ENCODE measurements around the gene L2HGDH. TPM values are rescaled to one million over a fixed set of nuclear protein-coding genes. Genes with fewer than 3 reads are reported as not detected.
A peak's percentile ranks its signal among the peaks of the same experiment; 100 is the strongest.

L2HGDH gene
- total RNA-seq, 1 experiment from 2014 or later: 32.9 TPM

GRCh38 chr14:50242096-50242495 lies 69.9 kb downstream of the L2HGDH start:
- H3K27me3 ChIP-seq (ENCODE audit: low read length): no peaks in the 10 kb centered on the region
- no peak for DNase-seq

GRCh38 chr14:50237427-50237826 lies 74.6 kb downstream of the L2HGDH start:
- no peak for DNase-seq
- no peak overlapping the region for H2AFZ ChIP-seq (ENCODE audit: low read length)

More at GRCh38 chr14:50242096-50242495, 69.9 kb downstream of the L2HGDH start:
- no peak overlapping the region for H3K9ac ChIP-seq (ENCODE audit: low read length)
- H3K4me2 ChIP-seq (ENCODE audit: low read depth, low read length, poor library complexity, severe bottlenecking): no peak overlapping the region
- H3K27ac ChIP-seq (ENCODE audit: low read length): no peak overlapping the region
- no peaks in the 10 kb centered on the region for H3K9me3 ChIP-seq (ENCODE audit: low read length)
- no peak overlapping the region for H2AFZ ChIP-seq (ENCODE audit: low read length)
- no peaks in the 10 kb centered on the region for H3K9me2 ChIP-seq (replicated peaks; ENCODE audit: insufficient read depth, low read length)
- peaks cover 4% of the 10 kb centered on the region for H3K4me1 ChIP-seq (ENCODE audit: low read length)
- no peak overlapping the region for H3K4me3 ChIP-seq (ENCODE audit: low read length)
- no peaks in the 10 kb centered on the region for H4K20me1 ChIP-seq (ENCODE audit: insufficient read depth, low read depth, low read length)
- H3K79me2 ChIP-seq (ENCODE audit: low read length): no peaks in the 10 kb centered on the region
- H3K36me3 ChIP-seq (ENCODE audit: insufficient read depth, low read length): peaks cover 16% of the 10 kb centered on the region; the same call in 1 of the 2 replicates

GRCh38 chr14:50233951-50234250 lies 78.1 kb downstream of the L2HGDH start:
- Histone ChIP-seq H3K4me2 (ENCODE audit: low read depth, low read length, poor library complexity, severe bottlenecking) (no peak overlapping the region), H3K79me2 (ENCODE audit: low read length) (peaks cover 25% of the 10 kb centered on the region), H3K9ac (ENCODE audit: low read length) (no peak overlapping the region), H3K36me3 (ENCODE audit: insufficient read depth, low read length) (peaks cover under 1% of the 10 kb centered on the region; the same call in 1 of the 2 replicates), H3K27me3 (ENCODE audit: low read length) (no peaks in the 10 kb centered on the region), H3K27ac (ENCODE audit: low read length) (no peak overlapping the region), H3K9me2 (replicated peaks; ENCODE audit: insufficient read depth, low read length) (no peaks in the 10 kb centered on the region), H3K4me1 (ENCODE audit: low read length) (peaks cover 29% of the 10 kb centered on the region), H3K9me3 (ENCODE audit: low read length) (peaks cover 4% of the 10 kb centered on the region; the same call in 1 of the 2 replicates), H3K4me3 (ENCODE audit: low read length) (no peak overlapping the region), H2AFZ (ENCODE audit: low read length) (no peak overlapping the region), H4K20me1 (ENCODE audit: insufficient read depth, low read depth, low read length) (no peaks in the 10 kb centered on the region)
- DNase-seq: no peak

More at GRCh38 chr14:50237427-50237826, 74.6 kb downstream of the L2HGDH start:
- Histone ChIP-seq H3K4me2 (ENCODE audit: low read depth, low read length, poor library complexity, severe bottlenecking) (no peak overlapping the region), H4K20me1 (ENCODE audit: insufficient read depth, low read depth, low read length) (no peaks in the 10 kb centered on the region), H3K4me3 (ENCODE audit: low read length) (no peak overlapping the region), H3K9me3 (ENCODE audit: low read length) (peaks cover 4% of the 10 kb centered on the region; the same call in 1 of the 2 replicates), H3K27me3 (ENCODE audit: low read length) (no peaks in the 10 kb centered on the region), H3K9ac (ENCODE audit: low read length) (no peak overlapping the region), H3K36me3 (ENCODE audit: insufficient read depth, low read length) (no peaks in the 10 kb centered on the region), H3K9me2 (replicated peaks; ENCODE audit: insufficient read depth, low read length) (no peaks in the 10 kb centered on the region), H3K27ac (ENCODE audit: low read length) (no peak overlapping the region), H3K79me2 (ENCODE audit: low read length) (peaks cover 4% of the 10 kb centered on the region; the same call in 1 of the 2 replicates), H3K4me1 (ENCODE audit: low read length) (peaks cover 13% of the 10 kb centered on the region)

GRCh38 chr14:50233166-50233950 lies 78.7 kb downstream of the L2HGDH start:
- Histone ChIP-seq H3K27ac (ENCODE audit: low read length) (0 out of 2 replicates have a peak overlapping the region, but pooled peaks have one; percentile 17), H2AFZ (ENCODE audit: low read length) (no peak overlapping the region), H3K9me3 (ENCODE audit: low read length) (peaks cover 4% of the 10 kb centered on the region; the same call in 1 of the 2 replicates), H3K36me3 (ENCODE audit: insufficient read depth, low read length) (peaks cover 6% of the 10 kb centered on the region), H3K4me2 (ENCODE audit: low read depth, low read length, poor library complexity, severe bottlenecking) (peak overlapping the region; percentile 77), H3K9ac (ENCODE audit: low read length) (no peak overlapping the region), H3K4me3 (ENCODE audit: low read length) (no peak overlapping the region), H3K79me2 (ENCODE audit: low read length) (peaks cover 30% of the 10 kb centered on the region), H3K9me2 (replicated peaks; ENCODE audit: insufficient read depth, low read length) (no peaks in the 10 kb centered on the region), H4K20me1 (ENCODE audit: insufficient read depth, low read depth, low read length) (no peaks in the 10 kb centered on the region), H3K27me3 (ENCODE audit: low read length) (no peaks in the 10 kb centered on the region), H3K4me1 (ENCODE audit: low read length) (peaks cover 34% of the 10 kb centered on the region)
- DNase-seq: no peak

- peaks cover 7% of the 10 kb centered on the region for H3K36me3 ChIP-seq (ENCODE audit: insufficient read depth, low read length)
- H3K27me3 ChIP-seq (ENCODE audit: low read length): no peaks in the 10 kb centered on the region
- peak overlapping the region; percentile 79 for H3K4me3 ChIP-seq (ENCODE audit: low read length)
- H3K9me2 ChIP-seq (replicated peaks; ENCODE audit: insufficient read depth, low read length): no peaks in the 10 kb centered on the region
- peak overlapping the region; percentile 77 for H3K9ac ChIP-seq (ENCODE audit: low read length)
- peaks cover 30% of the 10 kb centered on the region for H3K4me1 ChIP-seq (ENCODE audit: low read length)
- H4K20me1 ChIP-seq (ENCODE audit: insufficient read depth, low read depth, low read length): no peaks in the 10 kb centered on the region
- H3K27ac ChIP-seq (ENCODE audit: low read length): peak overlapping the region; percentile 68
- H3K79me2 ChIP-seq (ENCODE audit: low read length): peaks cover 41% of the 10 kb centered on the region
- no peak for DNase-seq
- H3K4me2 ChIP-seq (ENCODE audit: low read depth, low read length, poor library complexity, severe bottlenecking): peak overlapping the region; percentile 77
- peaks cover 4% of the 10 kb centered on the region; the same call in 1 of the 2 replicates for H3K9me3 ChIP-seq (ENCODE audit: low read length)
- peak overlapping the region; percentile 99 for H2AFZ ChIP-seq (ENCODE audit: low read length)
These were observed 79.8 kb downstream of the L2HGDH start for GRCh38 chr14:50232276-50232642.

DNA sequence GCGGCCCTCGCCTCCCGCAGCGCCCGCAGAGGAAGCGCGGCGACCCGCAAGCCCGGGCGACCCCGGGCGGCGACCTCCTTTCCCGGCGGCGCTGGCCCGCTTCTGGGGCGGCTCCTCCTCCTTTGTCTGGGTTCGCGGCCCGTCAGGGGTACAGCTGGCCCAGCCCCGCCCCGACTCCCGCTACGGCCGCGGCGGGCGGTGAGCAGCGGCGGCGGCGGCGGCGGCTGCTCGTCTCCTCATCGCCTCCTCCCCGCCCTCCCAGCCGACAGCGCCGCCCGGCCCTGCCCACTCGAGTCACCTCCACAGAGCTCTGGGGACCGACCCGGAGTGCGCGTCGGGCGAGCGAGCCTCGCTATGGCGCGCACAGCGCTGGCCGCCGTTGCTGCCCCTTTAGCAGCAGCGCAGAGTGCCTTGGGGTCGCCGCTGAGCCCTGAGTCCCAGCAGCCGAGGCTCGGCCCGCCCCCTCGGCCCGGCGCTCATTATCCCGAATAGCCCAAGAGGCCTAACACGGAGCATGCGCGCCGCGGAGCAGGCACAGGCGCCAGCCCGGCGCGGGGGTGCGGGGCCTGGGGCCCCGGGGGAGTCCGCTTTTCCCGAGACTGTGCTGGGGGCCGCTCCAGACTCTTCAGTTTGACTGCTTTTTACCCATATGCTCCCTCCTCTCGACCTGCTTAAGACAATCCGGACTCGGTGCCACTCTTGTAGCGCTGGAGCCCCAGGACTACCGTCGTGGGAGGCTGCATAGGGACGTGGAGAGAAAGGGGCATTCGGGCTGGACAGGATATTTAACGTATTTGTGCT lies 80.4 kb downstream of the L2HGDH start, which contains the start of gene SOS2:
SOS2 (minus strand) TSS at position 104 of the 801 bp plus-strand sequence. CDS start 295 bp downstream, outside the sequence.
- peaks cover 33% of the 10 kb centered on the region for H3K4me1 ChIP-seq (ENCODE audit: low read length)
- H3K4me3 ChIP-seq (ENCODE audit: low read length): peak within 1 kb of the TSS; percentile 79
- H3K27ac ChIP-seq (ENCODE audit: low read length): peak within 1 kb of the TSS; percentile 68
- H2AFZ ChIP-seq (ENCODE audit: low read length): peak within 1 kb of the TSS; percentile 99
- no peaks in the 10 kb centered on the region for H3K27me3 ChIP-seq (ENCODE audit: low read length)
- H3K36me3 ChIP-seq (ENCODE audit: insufficient read depth, low read length): peaks cover 7% of the 10 kb centered on the region
- H3K9me3 ChIP-seq (ENCODE audit: low read length): peaks cover 4% of the 10 kb centered on the region; the same call in 1 of the 2 replicates
- peaks cover 47% of the 10 kb centered on the region for H3K79me2 ChIP-seq (ENCODE audit: low read length)
- peak; percentile 96 for DNase-seq
- peak within 1 kb of the TSS; percentile 77 for H3K9ac ChIP-seq (ENCODE audit: low read length)
- no peaks in the 10 kb centered on the region for H3K9me2 ChIP-seq (replicated peaks; ENCODE audit: insufficient read depth, low read length)
- H3K4me2 ChIP-seq (ENCODE audit: low read depth, low read length, poor library complexity, severe bottlenecking): peak within 1 kb of the TSS; percentile 82
- no peaks in the 10 kb centered on the region for H4K20me1 ChIP-seq (ENCODE audit: insufficient read depth, low read depth, low read length)

DNA sequence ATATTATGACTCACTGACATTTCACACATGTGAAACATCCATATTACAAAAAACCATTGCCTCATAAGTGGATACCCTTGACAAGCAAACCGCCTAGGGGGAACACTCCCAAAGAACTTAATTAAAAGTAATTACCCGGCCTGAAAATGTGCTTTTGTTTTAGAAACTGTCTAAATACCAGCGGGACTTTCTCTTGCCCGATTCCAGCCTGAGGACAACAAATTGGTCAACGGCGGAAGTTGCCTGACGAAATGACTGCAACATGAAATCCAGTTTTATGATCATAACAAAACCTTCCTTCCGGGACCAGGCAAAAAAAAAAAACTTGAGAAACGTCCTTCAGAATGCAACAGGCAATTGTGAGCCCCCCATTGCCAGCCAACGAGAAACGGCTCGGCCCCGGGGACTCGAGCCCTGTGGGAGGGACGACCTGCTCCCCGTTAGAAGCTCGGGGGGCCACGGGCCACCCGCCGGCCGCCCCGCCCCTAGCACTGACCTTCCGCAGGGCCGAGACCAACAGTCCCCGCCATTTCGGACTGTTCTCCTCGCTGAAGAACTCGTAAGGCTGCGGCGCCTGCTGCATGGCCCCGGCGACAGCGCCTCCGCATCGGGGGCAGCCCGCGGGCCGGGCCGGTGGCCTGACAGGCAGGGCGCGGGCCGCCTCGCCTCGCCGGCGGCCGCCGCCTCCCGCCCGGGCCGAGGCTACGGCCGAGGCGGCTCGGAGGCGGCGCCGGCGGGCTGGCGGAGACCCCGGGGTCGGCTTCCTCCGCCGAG lies 81.1 kb downstream of the L2HGDH start:
- peaks cover 4% of the 10 kb centered on the region; the same call in 1 of the 2 replicates for H3K9me3 ChIP-seq (ENCODE audit: low read length)

More for the DNA sequence above, 81.1 kb downstream of the L2HGDH start:
- H3K27ac ChIP-seq (ENCODE audit: low read length): peak overlapping the region; percentile 67
- peak overlapping the region; percentile 79 for H3K4me3 ChIP-seq (ENCODE audit: low read length)
- H3K36me3 ChIP-seq (ENCODE audit: insufficient read depth, low read length): peaks cover 7% of the 10 kb centered on the region
- no peaks in the 10 kb centered on the region for H3K9me2 ChIP-seq (replicated peaks; ENCODE audit: insufficient read depth, low read length)
- peak overlapping the region; percentile 82; the same call in 1 of the 2 replicates for H2AFZ ChIP-seq (ENCODE audit: low read length)
- H3K79me2 ChIP-seq (ENCODE audit: low read length): peaks cover 55% of the 10 kb centered on the region
- no peaks in the 10 kb centered on the region for H3K27me3 ChIP-seq (ENCODE audit: low read length)
- H3K4me1 ChIP-seq (ENCODE audit: low read length): peaks cover 41% of the 10 kb centered on the region
- peak overlapping the region; percentile 77 for H3K9ac ChIP-seq (ENCODE audit: low read length)
- H3K4me2 ChIP-seq (ENCODE audit: low read depth, low read length, poor library complexity, severe bottlenecking): peak overlapping the region; percentile 82
- no peaks in the 10 kb centered on the region for H4K20me1 ChIP-seq (ENCODE audit: insufficient read depth, low read depth, low read length)
- DNase-seq: peak; percentile 86

All from Karpas-422 (cell line).